Liver (tissue), 9 donors: Measurements from ENCODE around the gene RBM34. TPM values are rescaled to one million over a fixed set of nuclear protein-coding genes. Genes with fewer than 3 reads are reported as not detected.

Experiments
- DNase-seq: peaks from one replicate; pipeline ENCODE4 v3.0.0-alpha.2; 2017; ENCODE audit warnings: low spot score
- H3K27ac ChIP-seq, 2 donors: one replicate each; pipeline ENCODE4 v1.7.0; 2013; ENCODE audit warnings: inconsistent platforms in 2 of 2, low read length in 2 of 2, control low read depth in 1 of 2, low read depth in 1 of 2, mild to moderate bottlenecking in 1 of 2
- H3K27me3 ChIP-seq, 4 donors: one replicate each; pipeline versions ENCODE4 v1.6.1 to v1.7.0; 2013; ENCODE audit warnings: low read length in 3 of 4, inconsistent platforms in 1 of 4, mild to moderate bottlenecking in 1 of 4, moderate library complexity in 1 of 4; ENCODE audit not compliant: control insufficient read depth in 4 of 4, insufficient read depth in 4 of 4
- H3K36me3 ChIP-seq, 4 donors: one replicate each; pipeline versions ENCODE4 v1.6.1 to v1.7.0; 2013; ENCODE audit warnings: low read length in 3 of 4, mild to moderate bottlenecking in 3 of 4, low read depth in 1 of 4, moderate library complexity in 1 of 4; ENCODE audit not compliant: control insufficient read depth in 4 of 4, insufficient read depth in 3 of 4
- H3K4me1 ChIP-seq, 4 donors: one replicate each; pipeline versions ENCODE4 v1.6.1 to v1.7.0; 2013; ENCODE audit warnings: low read length in 3 of 4, mild to moderate bottlenecking in 3 of 4, moderate library complexity in 1 of 4; ENCODE audit not compliant: control insufficient read depth in 4 of 4, insufficient read depth in 4 of 4
- H3K4me3 ChIP-seq, 3 donors: one replicate each; pipeline versions ENCODE4 v1.6.1 to v1.7.0; 2013; ENCODE audit warnings: low read length in 3 of 3, control low read depth in 1 of 3, low read depth in 1 of 3, mild to moderate bottlenecking in 1 of 3
- H3K9ac ChIP-seq, 2 donors: one replicate each; pipeline ENCODE4 v1.7.0; 2013; ENCODE audit warnings: low read length in 2 of 2, mild to moderate bottlenecking in 2 of 2, moderate library complexity in 2 of 2, control low read depth in 1 of 2, low read depth in 1 of 2
- H3K9me3 ChIP-seq, 4 donors: one replicate each; pipeline versions ENCODE4 v1.6.1 to v1.7.0; 2013; ENCODE audit warnings: low read length in 3 of 4; ENCODE audit not compliant: control insufficient read depth in 4 of 4
- ATF3 ChIP-seq: IDR thresholded peaks from 2 replicates; pipeline ENCODE4 v1.6.1; 2016; ENCODE audit warnings: antibody characterized with exemption
- EGR1 ChIP-seq, 2 donors: IDR thresholded peaks; 2 replicates each; pipeline ENCODE4 v1.6.1; 2016 to 2018; ENCODE audit warnings: antibody characterized with exemption in 2 of 2, low read depth in 2 of 2
- FOXA1 ChIP-seq: IDR thresholded peaks from 2 replicates; pipeline ENCODE4 v1.6.1; 2016; ENCODE audit warnings: antibody characterized with exemption
- GABPA ChIP-seq, 2 donors: IDR thresholded peaks in 1 of 2; conservative IDR thresholded peaks in 1 of 2; 2 replicates each; pipeline ENCODE4 v1.6.1; 2016; ENCODE audit warnings: antibody characterized with exemption in 2 of 2, mild to moderate bottlenecking in 1 of 2, moderate library complexity in 1 of 2
- HNF4A ChIP-seq, 2 donors: conservative IDR thresholded peaks; 2 replicates each; pipeline ENCODE4 v1.6.1; 2016; ENCODE audit warnings: antibody characterized with exemption in 2 of 2, mild to moderate bottlenecking in 2 of 2
- HNF4G ChIP-seq: IDR thresholded peaks from 2 replicates; pipeline ENCODE4 v1.6.1; 2016; ENCODE audit warnings: antibody characterized with exemption
- MAX ChIP-seq: IDR thresholded peaks from 2 replicates; pipeline ENCODE4 v1.6.1; 2016; ENCODE audit warnings: antibody characterized with exemption
- RAD21 ChIP-seq, 2 donors: IDR thresholded peaks; 2 replicates each; pipeline ENCODE4 v1.6.1; 2016; ENCODE audit warnings: antibody characterized with exemption in 2 of 2, mild to moderate bottlenecking in 2 of 2
- RXRA ChIP-seq, 2 donors: IDR thresholded peaks; 2 replicates each; pipeline ENCODE4 v1.6.1; 2017 to 2018; ENCODE audit warnings: antibody characterized with exemption in 2 of 2, mild to moderate bottlenecking in 1 of 2
- TAF1 ChIP-seq: conservative IDR thresholded peaks from 2 replicates; pipeline ENCODE4 v1.6.1; 2016; ENCODE audit warnings: antibody characterized with exemption, mild to moderate bottlenecking
- YY1 ChIP-seq: IDR thresholded peaks from 2 replicates; pipeline ENCODE4 v1.6.1; 2016; ENCODE audit warnings: antibody characterized with exemption, mild to moderate bottlenecking
- ZBTB33 ChIP-seq: IDR thresholded peaks from 2 replicates; pipeline ENCODE4 v1.6.1; 2016; ENCODE audit warnings: antibody characterized with exemption
- WGBS: extraction: QIAGEN DNeasy Blood & Tissue Kit; methylation state at CpG from one replicate; pipeline ENCODE4 v1.1.7; 2013; 5-methylcytosine and 5-hydroxymethylcytosine counted together
- polyA plus RNA-seq, 2 donors: library from polyadenylated mRNA; stranded (reverse) in 1 of 2; unstranded in 1 of 2; fragments of 200-250 nt in 1 of 2; fragments of >200 nt in 1 of 2; fragmentation: Nextera tagmentation in 1 of 2; extraction: Ambion mirVana in 1 of 2; gene quantifications; one replicate each; pipeline versions ENCODE4 v1.2.1 to v1.2.3, GENCODE V29; 2013 to 2015
- total RNA-seq, 2 donors: library from RNA; depleted of rRNA; stranded (reverse); fragments of >200 nt; gene quantifications; one replicate each; pipeline ENCODE4 v1.2.3, GENCODE V29; 2014
- donor health status: healthy.
- donor health status: healthy.
- donor health status: healthy.
- donor health status: healthy.
- donor health status: healthy.

The RBM34 gene
- total and polyA plus RNA-seq, 4 donors = 15.6 to 30.2 (median 18.8) TPM

- Histone ChIP-seq H3K4me3 (no peak overlapping the region), H3K9ac (no peak overlapping the region), H3K27me3 (no peaks in the 10 kb centered on the region), H3K36me3 (peaks cover 17 to 27% (median 22%) of the 10 kb centered on the region in 4 donors), H3K4me1 (no peaks in the 10 kb centered on the region), H3K9me3 (no peaks in the 10 kb centered on the region), H3K27ac (no peak overlapping the region)
- DNase-seq = no peak
- TF ChIP-seq ATF3 (no peak), RXRA (IDR thresholded peaks at IDR 0.05) (peak in 1 of 2 donors; percentile 41), HNF4A (conservative IDR thresholded peaks at IDR 0.05) (peak in 1 of 2 donors; percentile 42), GABPA (IDR thresholded peaks at IDR 0.05 in 1 of 2, conservative IDR thresholded peaks at IDR 0.05 in 1 of 2) (no peak)
- 55% methylated on average over 4 of the region's 4 CpGs for WGBS
Observed at GRCh38 chr1:235136111-235136510, 24.9 kb downstream of the RBM34 start.

- Histone ChIP-seq H3K27me3 (no peaks in the 10 kb centered on the region), H3K4me3 (no peak overlapping the region), H3K9me3 (no peaks in the 10 kb centered on the region), H3K27ac (no peak overlapping the region), H3K9ac (no peak overlapping the region), H3K4me1 (peaks cover 0 to under 1% (median 0%) of the 10 kb centered on the region in 4 donors), H3K36me3 (peaks cover 12 to 27% (median 21%) of the 10 kb centered on the region in 4 donors)
- no peak for DNase-seq
- 97% methylated on average over 12 of the region's 12 CpGs for WGBS
- no peak for TF ChIP-seq ATF3
Observed at GRCh38 chr1:235134171-235134570, 26.9 kb downstream of the RBM34 start.

GRCh38 chr1:235133086-235133485 is 28.0 kb downstream of the RBM34 start:
- Histone ChIP-seq H3K36me3 (peaks cover 10 to 24% (median 19%) of the 10 kb centered on the region in 4 donors), H3K4me1 (peaks cover 0 to 4% (median 0%) of the 10 kb centered on the region in 4 donors)
- 95% methylated on average over 3 of the region's 3 CpGs for WGBS

GRCh38 chr1:235131961-235132360 is 29.1 kb downstream of the RBM34 start:
- H3K36me3 ChIP-seq = peaks cover 7 to 18% (median 11%) of the 10 kb centered on the region in 4 donors
- H3K9ac ChIP-seq = no peak overlapping the region
- no peak for DNase-seq
- peaks cover 2 to 13% (median 4%) of the 10 kb centered on the region in 4 donors for H3K4me1 ChIP-seq
- H3K27me3 ChIP-seq = no peaks in the 10 kb centered on the region
- H3K9me3 ChIP-seq = no peaks in the 10 kb centered on the region
- 88% methylated on average over 6 of the region's 6 CpGs for WGBS
- H3K4me3 ChIP-seq = no peak overlapping the region
- TF ChIP-seq YY1 = no peak
- TF ChIP-seq RXRA (IDR thresholded peaks at IDR 0.05) = no peak
- no peak for TF ChIP-seq MAX
- TF ChIP-seq FOXA1 = no peak
- no peak for TF ChIP-seq TAF1
- no peak for TF ChIP-seq ZBTB33
- no peak for TF ChIP-seq RAD21 (IDR thresholded peaks at IDR 0.05)
- TF ChIP-seq ATF3 = no peak
- H3K27ac ChIP-seq = no peak overlapping the region

More at GRCh38 chr1:235133086-235133485, 28.0 kb downstream of the RBM34 start:
- no peak for TF ChIP-seq ATF3
- no peak for TF ChIP-seq FOXA1
- no peak for TF ChIP-seq HNF4A (conservative IDR thresholded peaks at IDR 0.05)
- TF ChIP-seq HNF4G = no peak
- no peak for TF ChIP-seq EGR1 (IDR thresholded peaks at IDR 0.05; ENCODE audit: low read depth in 2 of 2)
- no peak for TF ChIP-seq MAX
- Histone ChIP-seq H3K27ac (no peak overlapping the region), H3K27me3 (no peaks in the 10 kb centered on the region), H3K9ac (no peak overlapping the region), H3K9me3 (no peaks in the 10 kb centered on the region), H3K4me3 (no peak overlapping the region)
- DNase-seq = no peak
